HG03521 (cell line): ENCODE data around the gene PALLD.

ENCODE experiments used
- ATAC-seq: cut with Tn5 transposase; IDR thresholded peaks from one replicate; pipeline ENCODE4 v1.9.1; 2021; ENCODE audit warnings: mild to moderate bottlenecking, moderate library complexity; ENCODE audit not compliant: unreplicated experiment

Gene PALLD

DNA sequence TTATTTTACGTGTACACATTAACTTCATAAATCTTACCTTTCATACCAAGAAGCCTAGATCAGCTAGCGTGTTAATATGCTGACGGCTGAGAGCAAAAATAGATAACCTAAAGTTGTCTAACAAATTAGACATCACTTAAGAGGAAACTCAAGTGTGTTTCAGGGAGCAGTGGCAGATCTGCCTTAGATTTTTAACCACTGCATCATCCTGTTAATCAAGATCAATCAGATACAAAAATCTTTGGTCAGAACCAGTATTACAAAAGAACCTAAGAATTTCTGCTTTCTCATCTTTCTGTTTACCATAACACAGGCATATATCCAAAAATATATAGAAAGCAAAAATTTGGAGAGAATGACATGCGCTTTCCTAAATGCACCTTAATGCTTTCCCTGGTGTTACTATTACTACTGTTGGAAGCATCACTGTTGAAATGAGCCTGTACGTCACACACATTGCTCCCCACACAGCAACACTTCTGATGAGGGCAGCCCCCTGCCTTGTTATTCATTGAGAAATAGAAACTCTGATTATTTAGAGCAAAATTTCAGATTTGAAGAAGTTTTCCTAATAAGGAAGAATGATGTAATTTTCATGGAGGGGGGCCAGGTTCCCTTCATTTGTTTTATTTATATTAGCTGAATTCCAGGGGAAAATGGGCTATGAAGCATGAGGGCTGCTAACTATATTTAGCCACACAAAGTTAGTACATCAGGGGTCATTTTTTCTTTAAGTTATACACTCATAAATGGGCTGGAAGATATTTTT is 360.9 kb downstream of the PALLD start:
- ATAC-seq: no peak

DNA sequence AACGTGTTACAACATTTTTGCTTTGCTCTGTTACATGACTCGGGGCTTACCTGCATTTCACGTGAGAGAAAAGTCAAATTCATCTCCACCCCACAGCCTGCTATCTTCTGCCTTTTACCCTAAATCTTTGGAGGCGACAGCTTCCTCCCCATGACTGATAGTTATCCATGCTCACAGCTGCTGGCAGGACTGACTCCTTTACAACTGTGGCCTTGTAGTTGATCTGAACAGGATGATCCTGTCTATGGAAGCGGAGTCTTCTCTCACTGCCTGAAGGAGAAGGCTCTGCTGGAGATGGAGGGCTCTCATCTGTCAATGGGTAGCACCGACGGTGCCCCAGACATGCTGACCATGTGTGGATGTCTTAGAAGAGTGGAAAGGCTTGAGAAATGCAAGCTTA is 362.2 kb downstream of the PALLD start:
- ATAC-seq: no peak

DNA sequence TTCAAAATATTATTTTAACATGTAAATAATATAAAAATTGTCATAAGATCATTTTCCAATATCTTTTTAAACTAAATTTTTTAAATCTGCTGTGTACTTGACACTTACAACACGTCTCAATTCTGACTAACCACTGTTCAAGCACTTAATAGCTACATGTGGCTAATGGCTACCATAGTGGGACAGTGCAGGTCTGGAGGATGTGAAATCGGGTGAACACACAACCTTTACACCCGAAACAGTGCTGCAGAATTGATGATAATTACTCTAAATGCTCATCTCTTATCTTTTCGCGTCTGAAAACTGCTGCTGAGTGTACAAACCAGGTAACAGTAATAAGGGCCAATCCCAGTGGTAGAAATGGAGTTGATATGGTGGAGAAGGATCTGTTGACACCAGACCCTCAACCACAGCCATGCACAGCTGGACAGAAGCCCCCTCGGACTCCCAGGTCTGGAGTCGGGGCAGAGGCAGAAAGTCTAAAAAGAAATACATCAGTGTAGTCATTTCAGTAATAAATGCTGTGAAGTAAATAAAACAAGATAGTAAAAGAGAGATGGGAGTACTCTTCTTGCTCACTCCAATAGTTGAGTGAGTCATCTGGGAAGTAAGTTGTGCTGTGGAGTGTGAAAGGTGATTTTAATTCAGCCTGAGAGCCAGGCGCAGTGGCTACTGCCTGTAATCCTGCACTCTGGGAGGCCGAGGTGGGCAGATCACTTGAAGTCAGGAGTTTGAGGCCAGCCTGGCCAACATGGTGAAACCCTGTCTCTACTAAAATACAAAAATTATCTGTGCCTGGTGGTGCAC is 363.2 kb downstream of the PALLD start:
- peak; percentile 83 for ATAC-seq

DNA sequence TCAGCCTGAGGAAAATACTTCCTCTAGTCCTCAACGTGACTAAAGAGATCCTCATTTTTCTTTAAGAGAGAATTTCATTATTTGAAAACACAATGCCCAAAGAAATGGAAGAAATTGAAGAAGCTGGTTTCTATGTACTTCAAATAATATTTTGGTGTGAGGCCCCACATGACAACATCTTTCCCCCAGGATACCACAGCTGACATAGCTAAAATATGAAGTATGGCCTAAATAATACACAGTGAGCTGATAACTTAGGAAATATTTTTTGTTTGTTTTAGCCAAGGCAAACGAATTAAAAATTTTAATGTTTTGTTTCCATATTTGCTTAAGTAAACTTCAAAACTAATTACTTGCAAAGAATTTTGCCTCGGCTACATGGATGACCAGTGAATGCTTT is 364.0 kb downstream of the PALLD start:
- no peak for ATAC-seq

DNA sequence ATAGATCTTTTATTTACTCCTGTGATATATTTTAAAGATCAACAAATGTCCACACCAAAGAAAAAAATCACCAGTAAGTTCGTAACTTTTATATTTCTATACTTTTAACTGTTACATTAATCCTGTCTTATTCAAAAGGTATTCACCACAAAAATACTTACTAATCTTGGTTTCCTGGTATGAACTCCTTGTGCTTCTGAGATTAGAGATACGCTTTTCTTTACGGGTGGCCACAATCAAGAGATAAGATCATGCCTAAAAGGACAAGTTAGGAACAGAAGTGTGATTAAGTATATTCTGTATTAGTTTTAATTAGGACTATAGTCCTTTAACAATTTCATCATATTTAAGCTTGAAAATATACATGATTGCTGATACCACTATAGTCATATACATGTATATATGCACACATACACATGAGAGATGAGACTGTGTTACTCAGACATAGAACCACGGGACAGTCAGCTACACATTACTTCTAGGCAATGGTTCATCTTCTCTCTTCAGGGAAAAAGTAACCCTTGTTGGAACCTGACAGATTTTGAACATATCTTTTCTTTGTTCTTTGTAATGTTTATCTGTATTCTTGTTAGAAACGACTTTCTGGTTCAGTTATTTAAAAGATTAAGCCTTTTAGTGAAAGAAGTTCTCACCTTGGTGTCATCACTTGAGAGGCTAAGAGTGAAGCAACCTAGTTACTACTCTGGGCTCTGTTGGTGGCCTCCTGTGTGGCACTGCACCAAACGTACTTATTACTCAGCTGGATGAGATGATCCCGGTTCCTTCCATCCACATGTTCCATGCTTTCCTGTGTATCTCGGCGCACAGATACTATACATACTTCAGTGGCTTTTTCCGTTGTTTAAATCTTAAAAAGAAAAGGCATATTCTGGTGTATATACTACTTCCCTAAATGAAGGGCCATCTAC is 367.1 kb downstream of the PALLD start:
- ATAC-seq: no peak

DNA sequence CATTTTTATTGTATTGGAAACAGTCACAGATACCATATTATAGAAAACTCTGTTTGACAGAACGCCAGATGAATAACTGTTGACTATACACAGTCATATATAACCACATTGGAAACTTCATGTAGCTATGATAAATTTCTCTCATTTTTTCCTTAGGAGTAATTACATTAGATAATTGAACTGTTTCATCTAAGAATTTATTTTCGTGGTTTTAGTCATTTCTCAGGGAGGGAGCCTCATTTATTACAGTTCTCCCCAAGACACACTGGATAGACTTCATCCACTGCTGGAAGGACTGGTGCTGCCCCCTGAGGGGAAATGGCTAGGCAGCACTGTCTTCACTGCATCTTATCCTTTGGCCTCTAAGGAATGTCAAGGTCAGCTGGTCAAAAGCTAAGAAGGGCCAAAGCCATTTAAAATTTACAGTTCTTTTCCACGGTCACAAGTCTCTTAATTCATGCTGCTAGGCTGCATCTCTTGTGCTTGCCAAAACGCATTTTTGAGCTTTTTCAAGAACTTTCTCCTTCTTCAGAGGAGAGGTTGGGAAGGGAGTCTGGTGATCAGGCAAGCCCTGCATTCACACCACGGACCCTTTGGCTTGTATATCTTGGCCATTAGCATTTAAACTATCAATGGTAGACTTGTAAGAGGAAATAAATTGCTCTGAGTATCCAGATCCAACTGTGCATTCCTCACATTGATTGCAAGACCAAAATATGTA is 368.1 kb downstream of the PALLD start:
- no peak for ATAC-seq

DNA sequence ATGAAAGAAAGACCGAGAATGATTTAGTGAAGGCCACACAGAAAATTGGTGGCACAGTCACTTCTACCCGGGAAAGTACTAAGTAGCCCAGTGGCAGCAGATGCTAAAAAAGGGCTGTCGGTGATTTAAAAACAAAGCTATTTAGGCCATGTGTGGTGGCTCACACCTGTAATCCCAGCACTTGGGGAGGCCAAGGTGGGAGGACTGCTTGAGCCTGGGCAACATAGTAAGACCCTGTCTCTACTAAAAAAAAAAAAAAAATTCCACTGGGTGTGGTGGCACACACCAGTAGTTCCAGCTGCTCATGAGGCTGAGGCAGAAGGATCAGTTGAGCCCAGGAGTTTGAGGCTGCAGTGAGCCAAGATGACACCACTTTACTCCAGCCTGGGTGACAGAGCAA is 369.0 kb downstream of the PALLD start:
- no peak for ATAC-seq

DNA sequence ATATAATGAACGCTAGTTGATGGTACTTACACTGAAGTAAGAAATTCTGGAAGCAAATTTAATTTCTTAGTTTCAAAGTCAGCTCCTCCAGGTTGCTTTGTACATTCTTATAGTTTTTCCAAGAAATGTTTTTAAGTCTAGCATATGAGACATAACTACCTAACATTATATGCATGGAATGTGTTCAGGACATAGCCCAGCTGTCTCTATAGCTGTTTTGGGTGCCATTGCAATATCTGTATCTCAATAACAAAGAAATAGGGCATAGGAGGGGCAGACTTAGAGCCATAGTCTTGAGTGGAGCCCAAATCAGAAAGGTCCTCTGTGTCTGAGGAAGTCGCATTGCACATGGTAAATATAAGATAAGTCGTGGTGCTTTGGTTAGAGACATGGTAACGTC is 369.8 kb downstream of the PALLD start:
- no peak for ATAC-seq

DNA sequence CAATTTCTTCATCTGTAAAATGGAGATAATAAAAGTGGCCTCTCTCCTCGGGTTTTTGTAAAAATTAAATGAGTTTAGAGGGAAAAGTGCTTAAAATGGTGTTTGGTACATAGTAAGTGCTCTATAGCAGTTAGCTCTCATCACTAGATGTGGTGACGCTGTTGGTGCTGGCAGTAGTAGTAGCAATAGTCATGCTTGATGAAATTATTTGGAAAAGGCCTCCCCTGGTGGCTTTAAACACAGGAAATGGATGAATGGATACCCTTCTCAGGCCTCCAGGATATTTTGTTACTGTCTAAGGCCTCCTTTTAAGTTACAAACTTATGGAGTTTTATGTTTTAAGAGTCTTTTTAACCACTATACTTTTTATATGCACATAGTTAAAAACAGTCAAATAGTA is 370.3 kb downstream of the PALLD start:
- no peak for ATAC-seq

DNA sequence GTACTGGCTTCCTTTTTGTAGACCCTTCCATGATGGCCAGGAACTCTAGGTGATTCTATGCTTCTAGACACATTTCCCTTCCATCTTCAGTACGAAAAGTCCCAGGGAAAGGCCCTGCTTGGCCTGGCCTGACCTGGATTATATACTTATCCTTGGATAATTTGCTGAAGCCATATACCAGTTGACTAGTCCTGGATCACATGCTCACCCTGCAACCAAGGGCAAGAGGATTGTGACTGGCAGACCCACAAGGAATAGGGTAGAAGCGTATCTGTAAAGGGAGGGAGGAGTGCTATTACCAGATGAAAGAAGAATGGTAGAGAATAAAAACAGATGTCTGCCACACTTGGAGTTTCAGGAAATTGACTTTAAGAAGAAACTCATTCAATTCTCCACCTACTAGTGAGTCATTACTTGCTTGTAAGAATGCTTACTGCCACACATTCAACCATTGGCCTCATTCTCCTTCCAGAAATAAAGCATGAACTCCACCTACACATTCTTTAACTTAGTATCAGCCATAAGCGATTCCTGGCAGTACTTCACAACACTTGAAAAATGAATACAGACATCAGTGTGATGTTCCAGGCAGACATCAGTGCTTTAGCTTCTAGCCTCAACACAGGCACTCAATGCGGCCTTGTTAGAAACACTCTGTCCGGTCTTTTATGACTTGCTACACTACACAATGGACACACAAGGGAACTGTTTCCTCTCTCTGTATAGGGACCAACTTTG is 371.4 kb downstream of the PALLD start:
- no peak for ATAC-seq

DNA sequence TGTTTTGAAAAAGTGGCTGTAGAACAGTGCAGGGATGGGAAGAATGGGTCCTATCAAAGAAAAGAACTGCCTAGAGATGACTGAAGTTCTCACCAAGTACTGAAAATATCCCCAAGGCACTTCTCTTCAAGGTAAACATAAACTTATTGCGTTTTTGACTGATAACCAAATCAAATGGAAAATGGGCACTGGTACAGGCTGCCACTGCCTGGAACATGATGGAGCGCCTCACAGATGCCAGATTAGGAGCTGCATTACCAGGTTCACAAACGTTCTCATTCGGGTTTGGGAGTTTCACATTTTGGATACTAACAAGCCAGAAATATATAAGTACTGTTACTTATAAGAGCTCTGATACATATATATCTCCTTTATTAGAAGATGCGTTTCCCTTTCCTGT is 371.9 kb downstream of the PALLD start:
- no peak for ATAC-seq

DNA sequence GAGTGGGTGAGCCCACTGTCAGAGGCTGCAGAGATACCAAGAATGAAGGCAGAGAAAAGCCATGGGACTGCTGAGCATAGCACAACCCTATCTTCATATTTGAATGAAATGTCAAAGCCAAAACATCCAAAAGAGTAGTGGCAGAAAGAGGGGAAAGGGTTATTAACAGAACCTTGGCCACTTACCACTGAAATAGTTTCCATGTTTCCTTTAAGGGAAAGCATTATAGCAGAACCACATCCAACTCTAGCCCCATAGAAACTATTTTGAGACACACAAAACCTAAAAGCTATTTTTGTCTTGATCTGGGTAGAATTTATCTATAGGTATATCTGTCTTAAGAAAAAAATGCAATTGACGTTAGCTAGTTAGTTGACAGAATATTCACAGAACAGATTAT is 373.2 kb downstream of the PALLD start:
- ATAC-seq: no peak

DNA sequence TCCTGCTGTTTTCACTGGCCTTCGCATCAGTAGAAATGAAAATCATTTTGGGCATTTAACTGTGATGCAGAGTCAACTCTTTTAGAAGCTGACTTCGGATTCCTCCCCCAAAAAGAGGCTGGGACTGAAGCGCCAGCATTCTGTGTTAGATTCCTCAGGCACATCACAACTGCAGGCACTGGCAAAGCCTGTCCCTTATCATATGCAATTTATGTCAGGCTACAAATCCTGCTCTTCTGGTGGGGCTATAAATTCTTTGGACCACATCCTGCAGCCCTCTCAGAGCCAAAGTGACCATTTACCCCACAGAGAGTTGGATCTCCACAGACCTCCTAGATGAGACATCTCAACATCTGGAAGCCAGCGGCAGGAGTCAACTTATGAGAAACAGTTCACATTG is 374.8 kb downstream of the PALLD start:
- ATAC-seq: no peak

DNA sequence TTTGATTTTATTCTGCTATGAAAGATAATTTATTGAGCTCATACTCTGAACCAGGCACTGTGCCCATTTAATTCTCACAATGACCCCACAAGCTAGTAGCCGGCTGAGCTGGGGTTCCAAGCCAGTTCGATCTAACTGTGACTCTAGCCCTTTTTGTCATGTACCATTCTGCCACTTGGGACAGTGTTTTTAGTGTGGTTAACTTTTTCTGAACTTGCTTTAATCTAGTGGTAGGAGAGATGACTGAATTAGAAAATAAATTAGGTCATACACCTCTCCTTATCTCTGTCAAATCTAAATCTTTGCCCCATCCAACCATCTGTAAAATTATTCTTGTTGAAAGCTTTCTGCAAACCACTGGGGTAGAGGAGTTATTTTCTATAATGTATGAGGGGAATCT is 377.2 kb downstream of the PALLD start:
- ATAC-seq: no peak

DNA sequence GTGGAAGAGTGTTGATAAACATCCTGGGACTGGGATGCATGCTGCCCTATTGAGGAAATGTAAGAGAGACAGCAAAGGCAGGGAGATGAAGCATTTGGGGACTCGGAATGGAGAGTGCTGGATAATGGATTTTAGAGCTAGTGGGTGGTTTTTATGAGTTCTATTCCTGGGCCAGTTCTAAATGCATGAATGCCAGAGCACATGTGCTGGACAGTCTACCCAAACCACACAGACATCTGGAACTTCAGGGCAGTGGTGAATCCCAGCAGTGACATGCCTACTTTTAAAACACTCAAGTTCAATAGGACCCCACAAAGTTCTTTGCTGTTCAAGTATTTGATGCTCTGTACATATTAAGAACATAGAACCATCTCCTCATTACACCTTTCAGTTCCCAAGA is 379.3 kb downstream of the PALLD start:
- ATAC-seq: no peak

DNA sequence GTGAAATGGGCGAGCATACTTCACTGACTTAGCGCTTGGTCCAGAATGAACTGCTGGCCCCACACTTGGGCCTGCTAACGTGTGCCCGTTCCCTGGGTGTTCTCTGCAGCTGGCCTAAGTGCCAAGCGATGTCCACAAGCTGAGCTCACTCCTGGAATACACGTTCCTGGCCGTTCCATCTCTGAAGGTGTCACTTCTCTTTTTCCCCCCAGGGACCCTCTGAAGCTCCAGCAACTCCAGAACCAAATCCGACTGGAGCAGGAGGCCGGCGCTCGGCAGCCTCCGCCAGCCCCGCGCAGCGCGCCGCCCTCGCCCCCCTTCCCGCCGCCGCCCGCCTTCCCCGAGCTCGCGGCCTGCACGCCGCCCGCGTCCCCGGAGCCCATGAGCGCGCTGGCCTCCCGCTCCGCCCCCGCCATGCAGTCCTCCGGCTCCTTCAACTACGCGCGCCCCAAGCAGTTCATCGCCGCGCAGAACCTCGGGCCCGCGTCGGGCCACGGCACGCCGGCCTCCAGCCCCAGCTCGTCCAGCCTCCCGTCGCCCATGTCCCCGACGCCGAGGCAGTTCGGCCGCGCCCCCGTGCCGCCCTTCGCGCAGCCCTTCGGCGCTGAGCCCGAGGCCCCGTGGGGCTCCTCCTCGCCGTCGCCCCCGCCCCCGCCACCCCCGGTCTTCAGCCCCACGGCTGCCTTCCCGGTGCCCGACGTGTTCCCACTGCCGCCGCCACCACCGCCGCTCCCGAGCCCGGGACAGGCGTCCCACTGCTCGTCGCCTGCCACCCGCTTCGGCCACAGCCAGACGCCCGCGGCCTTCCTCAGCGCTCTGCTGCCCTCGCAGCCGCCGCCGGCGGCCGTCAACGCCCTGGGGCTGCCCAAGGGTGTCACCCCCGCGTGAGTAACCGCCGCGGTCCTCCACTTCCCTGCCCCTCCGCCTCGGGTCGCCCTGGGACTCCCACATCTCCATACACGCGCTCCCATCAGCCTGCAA is 380.9 kb downstream of the PALLD start:
- ATAC-seq: peak; percentile 31

DNA sequence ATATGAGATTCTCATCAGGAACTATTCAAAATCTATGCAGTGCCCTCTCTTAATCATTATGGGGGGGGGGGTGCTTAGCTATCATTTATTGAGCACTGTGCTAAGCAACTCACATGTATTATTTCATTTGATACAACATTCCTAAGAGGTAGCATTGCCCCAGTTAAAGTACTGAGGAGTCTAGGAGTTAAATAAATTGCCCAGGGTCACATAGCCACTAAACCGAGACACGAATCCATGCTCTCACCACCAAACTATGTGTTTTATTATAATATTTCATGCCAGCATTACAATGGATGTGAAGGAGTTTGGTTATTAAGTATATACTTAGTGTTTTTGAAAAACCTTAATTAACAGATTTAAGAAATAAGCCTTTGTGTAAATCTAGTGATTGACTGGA is 381.8 kb downstream of the PALLD start:
- ATAC-seq: no peak

DNA sequence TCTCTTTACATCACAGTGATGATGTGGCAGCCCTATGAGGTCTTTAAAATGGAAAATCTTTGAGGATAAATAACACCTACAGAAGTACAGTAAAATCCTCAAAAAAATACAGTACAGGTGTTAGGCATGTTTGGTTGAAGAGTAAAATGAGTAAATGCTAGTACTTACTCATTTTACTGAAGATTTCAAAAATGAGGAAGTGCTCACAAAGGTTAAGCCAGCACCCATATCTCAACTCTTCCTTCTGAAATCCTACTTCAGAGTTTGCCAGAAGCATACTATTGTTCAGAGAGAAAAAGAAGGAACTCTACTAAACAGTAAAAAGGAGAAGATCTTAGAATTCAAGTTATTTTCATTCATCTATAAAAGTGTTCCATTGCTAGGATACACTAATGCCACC is 382.3 kb downstream of the PALLD start:
- ATAC-seq: no peak
